Hepatocyte (in vitro differentiated cells): ENCODE measurements around the gene TUBAL3.

Experiments
- CTCF ChIP-seq: fragments of 200-600 bp; sonication (generic); IDR thresholded peaks from 2 replicates; pipeline ENCODE4 v1.5.1; 2016; ENCODE audit warnings: antibody characterized with exemption, mild to moderate bottlenecking; ENCODE audit not compliant: poor library complexity
- EZH2 ChIP-seq: fragments of 200-600 bp; sonication (generic); IDR thresholded peaks from 2 replicates; pipeline ENCODE4 v1.6.1; 2016; ENCODE audit warnings: antibody characterized with exemption, mild to moderate bottlenecking, borderline replicate concordance

- no peak for TF ChIP-seq EZH2
- TF ChIP-seq CTCF = no peak
These were observed 35.6 kb upstream of the TUBAL3 start for GRCh38 chr10:5440206-5440605.
